ENCODE data around the gene TFF1. TPM values are rescaled to one million over a fixed set of nuclear protein-coding genes. Genes with fewer than 3 reads are reported as not detected.

The TFF1 gene
- total RNA-seq, 4 donors from 2014 or later, result 8.6 to 45.3 (median 25.8) TPM; not detected in 1

GRCh38 chr21:42363312-42363711 is 3.0 kb downstream of the TFF1 start:
- TF ChIP-seq CTCF (IDR thresholded peaks at IDR 0.05) (no peak), POLR2A (IDR thresholded peaks at IDR 0.05) (no peak), EP300 (IDR thresholded peaks at IDR 0.05; ENCODE audit: low read depth) (no peak), POLR2AphosphoS5 (IDR thresholded peaks at IDR 0.05) (no peak)
- WGBS, 2 donors (ENCODE audit: low coverage in 1 of 2), result 56 to 58% methylated on average over 2 to 8 of the region's 8 CpGs
- intact Hi-C loops (cut with DNase I; ENCODE audit: low total_unique reads), result no loop called here
- Histone ChIP-seq H3K27me3 (peaks cover 9% of the 10 kb centered on the region), H3K4me3 (no peak overlapping the region), H3K4me1 (peaks cover 0 to 23% (median 12%) of the 10 kb centered on the region in 4 donors), H3K36me3 (no peaks in the 10 kb centered on the region), H3K27ac (no peak overlapping the region), H3K9me3 (no peaks in the 10 kb centered on the region)
- no peak for DNase-seq
- in situ Hi-C loops (cut with MboI; ENCODE audit: low pct_ligation_motif_present in 1 of 4, low pct_unique_long_range_greater_than_20kb in 1 of 4, low sequenced_read_pairs in 3 of 4), result no loop called here

GRCh38 chr21:42362700-42363099 is 3.6 kb downstream of the TFF1 start:
- 71 to 88% methylated on average over 5 to 9 of the region's 9 CpGs for WGBS, 2 donors (ENCODE audit: low coverage in 1 of 2)
- Histone ChIP-seq H3K4me3 (no peak overlapping the region), H3K27ac (no peak overlapping the region), H3K4me1 (peaks cover 0 to 20% (median 11%) of the 10 kb centered on the region in 4 donors), H3K9me3 (no peaks in the 10 kb centered on the region), H3K27me3 (peaks cover 9% of the 10 kb centered on the region), H3K36me3 (no peaks in the 10 kb centered on the region)
- DNase-seq, result no peak
- intact Hi-C loops (cut with DNase I; ENCODE audit: low total_unique reads), result no loop called here
- no peak for TF ChIP-seq EP300 (IDR thresholded peaks at IDR 0.05; ENCODE audit: low read depth)
- no peak for TF ChIP-seq POLR2A (IDR thresholded peaks at IDR 0.05)
- no peak for TF ChIP-seq CTCF (IDR thresholded peaks at IDR 0.05)
- TF ChIP-seq POLR2AphosphoS5 (IDR thresholded peaks at IDR 0.05), result no peak
- in situ Hi-C loops (cut with MboI; ENCODE audit: low pct_ligation_motif_present in 1 of 4, low pct_unique_long_range_greater_than_20kb in 1 of 4, low sequenced_read_pairs in 3 of 4), result no loop called here

- H3K27ac ChIP-seq, result no peak overlapping the region
- TF ChIP-seq POLR2AphosphoS5 (IDR thresholded peaks at IDR 0.05), result no peak
- TF ChIP-seq EP300 (IDR thresholded peaks at IDR 0.05; ENCODE audit: low read depth), result no peak
- TF ChIP-seq POLR2A (IDR thresholded peaks at IDR 0.05), result no peak
- TF ChIP-seq CTCF (IDR thresholded peaks at IDR 0.05), result no peak
- 69 to 100% methylated on average over 4 to 12 of the region's 12 CpGs for WGBS, 2 donors (ENCODE audit: low coverage in 1 of 2)
- H3K36me3 ChIP-seq, result no peaks in the 10 kb centered on the region
- intact Hi-C loops (cut with DNase I; ENCODE audit: low total_unique reads), result no loop called here
- peaks cover 9% of the 10 kb centered on the region for H3K27me3 ChIP-seq
- in situ Hi-C loops (cut with MboI; ENCODE audit: low pct_ligation_motif_present in 1 of 4, low pct_unique_long_range_greater_than_20kb in 1 of 4, low sequenced_read_pairs in 3 of 4), result no loop called here
- H3K4me1 ChIP-seq, result peaks cover 0 to 15% (median 9%) of the 10 kb centered on the region in 4 donors
- H3K4me3 ChIP-seq, result no peak overlapping the region
- no peak for DNase-seq
- no peaks in the 10 kb centered on the region for H3K9me3 ChIP-seq
These were observed 4.1 kb downstream of the TFF1 start for GRCh38 chr21:42362198-42362597.

DNA sequence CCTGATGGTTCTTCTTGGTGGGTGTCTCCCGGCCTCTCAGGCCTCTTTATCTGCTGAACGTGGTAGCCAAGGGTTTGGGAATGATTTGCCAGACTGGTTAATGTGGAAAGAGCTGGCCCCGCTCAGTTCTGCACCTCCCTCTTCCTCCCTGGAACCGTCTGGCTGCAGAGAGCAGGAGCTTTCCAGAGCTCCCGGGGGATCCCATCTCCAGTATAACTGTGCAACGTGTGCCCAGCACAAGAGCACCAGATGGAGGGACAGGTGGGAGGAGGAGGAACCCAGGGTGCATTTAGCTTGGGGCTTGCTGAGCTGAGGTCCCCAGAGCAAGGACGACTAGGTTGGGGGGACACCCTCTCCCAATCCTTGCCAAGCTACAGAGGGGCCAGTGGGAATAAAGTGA is 5.0 kb downstream of the TFF1 start:
- no peak overlapping the region for H3K4me3 ChIP-seq
- intact Hi-C loops (cut with DNase I; ENCODE audit: low total_unique reads), result no loop called here
- H3K27ac ChIP-seq, result no peak overlapping the region
- H3K36me3 ChIP-seq, result no peaks in the 10 kb centered on the region
- TF ChIP-seq CTCF (IDR thresholded peaks at IDR 0.05) (no peak), POLR2A (IDR thresholded peaks at IDR 0.05) (no peak), POLR2AphosphoS5 (IDR thresholded peaks at IDR 0.05) (no peak), EP300 (IDR thresholded peaks at IDR 0.05; ENCODE audit: low read depth) (no peak)
- DNase-seq, result no peak
- peaks cover 9% of the 10 kb centered on the region for H3K27me3 ChIP-seq
- WGBS, 2 donors (ENCODE audit: low coverage in 1 of 2), result 50% methylated on average over 7 of the region's 7 CpGs; no CpG with 5 or more reads in 1 of the 2 donors
- in situ Hi-C loops (cut with MboI; ENCODE audit: low pct_ligation_motif_present in 1 of 4, low pct_unique_long_range_greater_than_20kb in 1 of 4, low sequenced_read_pairs in 3 of 4), result no loop called here
- peaks cover 0 to 6% (median 2%) of the 10 kb centered on the region in 4 donors for H3K4me1 ChIP-seq
- H3K9me3 ChIP-seq, result no peaks in the 10 kb centered on the region

Data from transverse colon (tissue), 4 donors.